Lower leg skin (tissue), 3 donors: Measurements from ENCODE around the gene ASMTL.

Source experiments
- CTCF ChIP-seq, 3 donors: fragments of 450-650 bp; IDR thresholded peaks; one replicate each; pipeline ENCODE4 v1.5.1; 2016; ENCODE audit warnings: antibody characterized with exemption in 3 of 3, mild to moderate bottlenecking in 3 of 3, moderate library complexity in 2 of 3
- POLR2A ChIP-seq, 2 donors: fragments of 450-650 bp; IDR thresholded peaks; one replicate each; pipeline ENCODE4 v1.6.1; 2016 to 2017; ENCODE audit warnings: antibody characterized with exemption in 2 of 2, mild to moderate bottlenecking in 1 of 2, moderate library complexity in 1 of 2

DNA sequence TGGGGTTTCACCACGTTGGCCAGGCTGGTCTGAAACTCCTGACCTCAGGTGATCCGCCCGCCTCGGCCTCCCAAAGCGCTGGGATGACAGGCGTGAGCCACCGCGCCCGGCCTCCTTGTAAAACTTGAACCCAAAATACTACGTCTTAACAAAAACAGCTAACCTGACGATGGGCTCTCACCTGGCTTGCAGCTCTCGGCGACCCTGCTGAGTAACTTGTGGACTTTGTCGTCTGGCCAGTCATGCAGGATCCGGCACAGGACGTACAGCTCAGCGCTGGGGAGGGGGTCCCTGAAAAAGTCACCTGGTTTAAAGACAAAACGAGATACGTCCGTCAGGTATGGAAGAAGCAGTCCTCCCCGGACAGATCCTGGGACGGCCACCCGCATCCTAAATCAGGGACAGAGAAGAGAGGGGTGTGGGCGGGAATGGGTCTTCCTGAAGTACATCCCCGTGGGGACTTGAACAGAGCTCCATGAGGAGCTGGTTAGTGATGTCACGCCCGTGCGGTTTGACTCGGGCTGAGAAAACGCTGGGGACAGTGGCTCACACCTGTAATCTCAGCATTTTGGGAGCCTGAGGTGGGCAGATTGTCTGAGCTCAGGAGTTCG, 40.1 kb downstream of the ASMTL start:
- TF ChIP-seq CTCF (IDR thresholded peaks at IDR 0.05): no peak
- TF ChIP-seq POLR2A (IDR thresholded peaks at IDR 0.05): no peak
